GM12878 (cell line): Measurements from ENCODE around the gene VTI1A. TPM values are rescaled to one million over a fixed set of nuclear protein-coding genes. Genes with fewer than 3 reads are reported as not detected.

Experiments used
- ATAC-seq: fragments of 200-7000 bp; cut with Tn5 transposase; 3 replicates; pipeline ENCODE4 v1.9.1; 2020; ENCODE audit warnings: mild to moderate bottlenecking, moderate library complexity
- BruUV-seq: library from RNA; stranded (reverse); fragments of 400-500 nt; replicated peaks from 2 replicates; lab custom pipeline; 2021; lab: Mats Ljungman, UMichigan
- CTCF ChIA-PET: fragments of 300-600 bp; sonication (Branson Sonifier 250); formaldehyde crosslinking; extraction: SDS; loops from one replicate; lab custom pipeline; 2021; ENCODE audit warnings: inconsistent platforms; lab: Yijun Ruan, JAX
- POLR2A ChIA-PET: fragments of 350-600 bp; formaldehyde crosslinking; extraction: SDS; loops from one replicate; lab custom pipeline; 2021; ENCODE audit warnings: inconsistent platforms; lab: Charles Lee
- RAD21 ChIA-PET: fragments of 300-600 bp; sonication (Branson Sonifier 250); formaldehyde crosslinking; loops from one replicate; lab custom pipeline; 2023; ENCODE audit warnings: antibody characterized with exemption; ENCODE audit not compliant: unreplicated experiment; lab: Charles Lee
- SMC1A ChIA-PET: fragments of 300-600 bp; sonication (Branson Sonifier 250); formaldehyde crosslinking; loops from one replicate; lab custom pipeline; 2023; ENCODE audit not compliant: unreplicated experiment, uncharacterized antibody; lab: Charles Lee
- DNase-seq: peaks from one replicate; pipeline ENCODE4 v3.0.0-alpha.2; 2011; ENCODE audit warnings: low read depth, low spot score
- FAIRE-seq: peaks from 3 replicates; lab custom pipeline; 2011; peaks lifted over from hg19 to GRCh38; lab: Jason Lieb, UNC
- H2AFZ ChIP-seq: 2 replicates; pipeline ENCODE4 v1.6.0; 2011; ENCODE audit warnings: low read depth, low read length, control low read depth; ENCODE audit not compliant: control insufficient read depth
- H3K27ac ChIP-seq: 2 replicates; pipeline ENCODE4 v1.5.1; 2011; ENCODE audit warnings: control low read depth; ENCODE audit not compliant: control insufficient read depth, insufficient read depth
- H3K27me3 ChIP-seq, 2 experiments: replicated peaks in 1 of 2; 2 replicates each; pipeline versions ENCODE4 v1.6.0 to v1.6.1; 2011; ENCODE audit warnings: low read length in 1 of 2; ENCODE audit not compliant: control insufficient read depth in 2 of 2, insufficient read depth in 2 of 2
- H3K36me3 ChIP-seq, 2 experiments: 2 replicates each; pipeline ENCODE4 v1.5.1; 2011; ENCODE audit warnings: low read length in 1 of 2; ENCODE audit not compliant: control insufficient read depth in 2 of 2, insufficient read depth in 2 of 2
- H3K4me1 ChIP-seq: 2 replicates; pipeline ENCODE4 v1.6.1; 2011; ENCODE audit warnings: mild to moderate bottlenecking, low read length, moderate library complexity, mixed read lengths; ENCODE audit not compliant: control insufficient read depth, insufficient read depth
- H3K4me2 ChIP-seq: 2 replicates; pipeline ENCODE4 v1.6.0; 2011; ENCODE audit warnings: control low read depth; ENCODE audit not compliant: control insufficient read depth, insufficient read depth
- H3K4me3 ChIP-seq: fragments of 200-600 bp; sonication (generic); 2 replicates; pipeline ENCODE4 v1.5.1; 2016
- H3K79me2 ChIP-seq: 2 replicates; pipeline ENCODE4 v1.6.0; 2011; ENCODE audit warnings: low read length; ENCODE audit not compliant: control insufficient read depth, insufficient read depth
- H3K9ac ChIP-seq: 2 replicates; pipeline ENCODE4 v1.8.0; 2011; ENCODE audit warnings: low read length, control low read depth, mixed read lengths; ENCODE audit not compliant: control insufficient read depth, insufficient read depth
- H3K9me3 ChIP-seq: replicated peaks from 3 replicates; pipeline ENCODE4 v1.5.1; 2011; ENCODE audit warnings: mild to moderate bottlenecking, low read length; ENCODE audit not compliant: control insufficient read depth, insufficient read depth
- H4K20me1 ChIP-seq: 2 replicates; pipeline ENCODE4 v1.6.0; 2011; ENCODE audit not compliant: control insufficient read depth, insufficient read depth
- FOXK2 ChIP-seq: fragments of 450-650 bp; IDR thresholded peaks from 2 replicates; pipeline ENCODE4 v1.6.1; 2017; ENCODE audit warnings: mild to moderate bottlenecking, moderate library complexity
- GABPA ChIP-seq: IDR thresholded peaks from 2 replicates; pipeline ENCODE4 v1.6.1; 2014; ENCODE audit warnings: antibody characterized with exemption, low read depth, mild to moderate bottlenecking, inconsistent platforms
- MTA3 ChIP-seq: IDR thresholded peaks from 2 replicates; pipeline ENCODE4 v1.6.1; 2012; ENCODE audit warnings: low read length, inconsistent platforms, borderline replicate concordance
- NR2C1 ChIP-seq: fragments of 450-650 bp; IDR thresholded peaks from 2 replicates; pipeline ENCODE4 v1.6.1; 2017; ENCODE audit warnings: antibody characterized with exemption, mild to moderate bottlenecking, moderate library complexity
- RAD51 ChIP-seq: fragments of 450-650 bp; IDR thresholded peaks from 2 replicates; pipeline ENCODE4 v1.6.1; 2016; ENCODE audit warnings: moderate library complexity, mild to moderate bottlenecking, inconsistent platforms
- RB1 ChIP-seq: fragments of 450-650 bp; formaldehyde crosslinking; IDR thresholded peaks from 2 replicates; pipeline ENCODE4 v1.6.1; 2017; ENCODE audit warnings: mild to moderate bottlenecking, borderline replicate concordance
- RUNX3 ChIP-seq: IDR thresholded peaks from 2 replicates; pipeline ENCODE4 v1.6.1; 2012; ENCODE audit warnings: low read length, inconsistent platforms
- SKIL ChIP-seq: fragments of 450-650 bp; IDR thresholded peaks from 2 replicates; pipeline ENCODE4 v1.6.1; 2017; ENCODE audit warnings: mild to moderate bottlenecking, low read depth, inconsistent platforms; ENCODE audit not compliant: poor library complexity, severe bottlenecking
- TAF1 ChIP-seq: IDR thresholded peaks from 2 replicates; pipeline ENCODE4 v1.6.1; 2011; ENCODE audit warnings: mild to moderate bottlenecking, low read depth, low read length, borderline replicate concordance
- TARDBP ChIP-seq: IDR thresholded peaks from 2 replicates; pipeline ENCODE4 v1.6.1; 2016; ENCODE audit warnings: borderline replicate concordance
- TBL1XR1 ChIP-seq: IDR thresholded peaks from 2 replicates; pipeline ENCODE4 v1.6.1; 2012; ENCODE audit warnings: low read depth, low read length, improper control_type of control experiment
- WGBS: methylation state at CpG from one replicate; pipeline ENCODE4 v1.1.6; 2016; ENCODE audit warnings: low lambda C conversion rate; ENCODE audit not compliant: insufficient replicate concordance, insufficient coverage; ENCODE audit errors: missing lambda C conversion rate; 5-methylcytosine and 5-hydroxymethylcytosine counted together
- in situ Hi-C: fragments of 300-500 bp; cut with MboI; formaldehyde crosslinking; loops from 9 replicates; pipeline ENCODE4 v1.14.3; 2018; ENCODE audit warnings: mixed read lengths
- intact Hi-C: fragments of 100-400 bp; cut with micrococcal nuclease; formaldehyde crosslinking; loops from one replicate; pipeline ENCODE4 v1.14.2; 2022; ENCODE audit not compliant: unreplicated experiment
- polyA plus RNA-seq, 11 experiments: library from polyadenylated mRNA; depleted of rRNA in 4 of 11; unstranded in 6 of 11; stranded (reverse) in 5 of 11; fragments of >200 nt; fragmentation: Nextera tagmentation in 4 of 11; fragmentation: Illumina TruSeq in 1 of 11; extraction: Ambion mirVana in 4 of 11; extraction: Trizol in 1 of 11; gene quantifications; 1 replicate in 1 of 11; 2 replicates in 10 of 11; pipeline versions ENCODE4 v1.2.1 to v1.2.3, GENCODE V29; 2011 to 2016; ENCODE audit warnings: inconsistent platforms in 2 of 11, missing spikeins in 2 of 11, low read depth in 1 of 11
- total RNA-seq, 4 experiments: library from RNA; depleted of rRNA in 3 of 4; stranded (reverse); fragments of >200 nt in 3 of 4; fragmentation: Illumina TruSeq in 1 of 4; extraction: Trizol in 1 of 4; gene quantifications; 2 replicates each; pipeline versions ENCODE4 v1.2.1 to v1.2.3, GENCODE V29; 2013 to 2021

The VTI1A gene
- total and polyA plus RNA-seq, 10 of the 15 experiments (the other 5 are each of a cell fraction or from before 2014, with no cell fraction given) = 12.4 to 43.2 (median 27.5) TPM

GRCh38 chr10:112614072-112614471 lies 167.1 kb downstream of the VTI1A start:
- Histone ChIP-seq H3K4me3 (no peak overlapping the region), H3K9me3 (no peaks in the 10 kb centered on the region; the same call in 2 of the 3 replicates), H3K36me3 (no peaks in the 10 kb centered on the region), H3K9ac (no peak overlapping the region), H4K20me1 (no peaks in the 10 kb centered on the region), H3K27ac (no peak overlapping the region), H2AFZ (no peak overlapping the region), H3K79me2 (no peaks in the 10 kb centered on the region), H3K4me1 (no peaks in the 10 kb centered on the region), H3K4me2 (no peak overlapping the region), H3K27me3 (no peaks in the 10 kb centered on the region)
- no peak for DNase-seq
- in situ Hi-C loops (no loop called here), intact Hi-C loops (no loop called here)
- no peak for FAIRE-seq
- over 99% methylated on average over 6 of the region's 6 CpGs for WGBS
- ChIA-PET RAD21 (no interaction called here), SMC1A (interaction anchor here (0.7 kb wide), 1 partner anchor 56 kb away, joined by 3 read pairs; no protein-coding TSS in a partner anchor), POLR2A (no interaction called here), CTCF (no interaction called here)
- ATAC-seq = no peak
- TF ChIP-seq GABPA (no peak), MTA3 (no peak), RB1 (no peak), TAF1 (no peak), FOXK2 (no peak), SKIL (no peak), RUNX3 (no peak), RAD51 (no peak), TARDBP (no peak), TBL1XR1 (no peak), NR2C1 (no peak)
- no TSS peak for BruUV-seq
